Measurements from ENCODE around the gene IRF7. TPM values are rescaled to one million over a fixed set of nuclear protein-coding genes. Genes with fewer than 3 reads are reported as not detected.

Gene IRF7
- total RNA-seq, 4 donors from 2014 or later, result 33.7 to 40.9 (median 36.6) TPM

DNA sequence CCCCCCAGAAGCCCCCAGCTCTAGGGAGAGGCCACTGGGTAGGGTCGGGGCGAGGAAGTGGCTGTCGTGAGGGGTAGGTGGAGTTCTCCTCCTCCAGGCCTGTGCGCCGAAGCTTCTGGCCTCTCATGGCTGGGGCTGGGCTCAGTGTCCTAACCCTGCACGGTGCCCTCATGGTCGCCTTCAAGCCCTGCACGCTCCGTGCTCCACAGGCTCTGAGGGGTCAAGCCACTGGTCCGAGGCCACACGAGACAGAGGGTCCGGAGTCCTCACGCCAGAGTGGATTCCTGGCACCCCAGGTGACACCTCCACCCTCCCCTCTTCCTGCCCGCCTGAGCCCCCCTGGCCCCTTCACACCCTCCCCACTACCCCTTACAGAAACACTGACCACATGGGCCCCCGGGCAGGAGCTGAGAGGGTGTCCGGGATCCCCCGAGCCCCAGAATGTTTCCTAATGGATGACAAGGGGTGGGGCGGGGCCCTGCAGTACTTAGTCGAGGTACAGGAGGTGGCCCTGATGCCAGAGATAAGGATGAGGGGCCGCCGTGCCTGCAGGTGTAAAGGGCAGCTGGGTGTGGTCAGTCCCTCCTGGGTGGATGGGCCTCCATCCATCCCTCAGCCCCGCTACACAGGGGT lies 10.0 kb upstream of the IRF7 start:
- 84% methylated on average over 10 to 22 of the region's 22 CpGs for WGBS, 2 donors
- no peak for DNase-seq (ENCODE audit: low spot score in 2 of 2)
- H3K4me3 ChIP-seq (ENCODE audit: low read depth, poor library complexity, severe bottlenecking), result no peak overlapping the region
- no peak for TF ChIP-seq POLR2A (IDR thresholded peaks at IDR 0.05)
- TF ChIP-seq, protein P1, sequence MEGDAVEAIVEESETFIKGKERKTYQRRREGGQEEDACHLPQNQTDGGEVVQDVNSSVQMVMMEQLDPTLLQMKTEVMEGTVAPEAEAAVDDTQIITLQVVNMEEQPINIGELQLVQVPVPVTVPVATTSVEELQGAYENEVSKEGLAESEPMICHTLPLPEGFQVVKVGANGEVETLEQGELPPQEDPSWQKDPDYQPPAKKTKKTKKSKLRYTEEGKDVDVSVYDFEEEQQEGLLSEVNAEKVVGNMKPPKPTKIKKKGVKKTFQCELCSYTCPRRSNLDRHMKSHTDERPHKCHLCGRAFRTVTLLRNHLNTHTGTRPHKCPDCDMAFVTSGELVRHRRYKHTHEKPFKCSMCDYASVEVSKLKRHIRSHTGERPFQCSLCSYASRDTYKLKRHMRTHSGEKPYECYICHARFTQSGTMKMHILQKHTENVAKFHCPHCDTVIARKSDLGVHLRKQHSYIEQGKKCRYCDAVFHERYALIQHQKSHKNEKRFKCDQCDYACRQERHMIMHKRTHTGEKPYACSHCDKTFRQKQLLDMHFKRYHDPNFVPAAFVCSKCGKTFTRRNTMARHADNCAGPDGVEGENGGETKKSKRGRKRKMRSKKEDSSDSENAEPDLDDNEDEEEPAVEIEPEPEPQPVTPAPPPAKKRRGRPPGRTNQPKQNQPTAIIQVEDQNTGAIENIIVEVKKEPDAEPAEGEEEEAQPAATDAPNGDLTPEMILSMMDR (IDR thresholded peaks at IDR 0.05), result no peak
- intact Hi-C loops (cut with DNase I; ENCODE audit: low total_unique reads), result no loop called here

DNA sequence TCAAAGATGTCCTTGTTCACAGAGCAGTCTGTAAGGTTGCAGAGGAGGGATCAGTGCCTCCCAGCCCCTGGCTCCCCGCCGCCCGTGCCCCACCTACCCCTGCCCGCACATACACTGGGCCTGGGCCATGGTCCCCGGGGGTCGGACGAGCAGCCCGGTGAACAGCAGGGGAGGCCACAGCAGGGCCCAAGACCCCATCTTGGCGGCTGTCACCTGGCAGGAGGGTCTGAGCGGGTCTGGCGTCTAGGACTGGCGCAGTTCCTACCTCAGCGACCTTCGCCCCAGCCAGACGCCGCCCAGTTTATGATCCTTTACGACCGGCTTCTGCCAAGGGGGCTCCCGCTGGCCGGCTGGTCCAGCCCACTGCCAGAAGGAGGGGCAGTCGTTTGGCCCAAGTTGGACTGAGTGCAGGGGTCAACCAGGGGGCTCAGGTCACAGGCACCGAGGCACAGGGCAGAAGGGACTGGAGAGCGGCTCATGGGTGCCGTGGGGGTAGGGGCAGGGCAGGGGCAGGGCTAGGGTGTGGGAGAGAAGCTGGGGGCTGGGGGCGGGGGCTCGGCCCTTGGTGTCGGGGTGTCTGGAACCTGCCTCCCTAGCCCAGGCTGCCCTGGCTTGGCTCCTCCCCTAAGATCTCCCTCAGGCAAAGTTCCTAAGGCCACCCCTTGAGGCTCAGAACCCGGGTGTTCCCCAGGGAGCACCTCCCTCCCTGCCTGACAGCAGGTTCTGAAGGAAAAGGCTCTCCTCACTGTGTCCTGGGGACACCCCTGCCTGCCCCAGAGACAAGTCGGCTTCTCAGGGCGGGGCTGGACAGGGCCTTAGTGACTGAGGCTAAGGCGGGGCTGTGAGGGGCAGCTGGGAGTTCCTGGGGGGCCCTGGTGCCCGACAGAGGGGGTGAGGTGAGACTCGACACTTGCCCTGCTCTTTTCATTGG lies 9.2 kb upstream of the IRF7 start, which contains the start of gene CDHR5:
Gene CDHR5 (minus strand): TSS at position 251 of the 931 bp plus-strand sequence. CDS start 53 bp downstream, at position 198.
- 73 to 75% methylated on average over 27 to 30 of the region's 33 CpGs for WGBS, 2 donors
- H3K4me3 ChIP-seq (ENCODE audit: low read depth, poor library complexity, severe bottlenecking), result no peak within 1 kb of the TSS
- no peak for DNase-seq (ENCODE audit: low spot score in 2 of 2)
- intact Hi-C loops (cut with DNase I; ENCODE audit: low total_unique reads), result no loop called here
- TF ChIP-seq, protein P1 (IDR thresholded peaks at IDR 0.05), result no peak
- TF ChIP-seq POLR2A (IDR thresholded peaks at IDR 0.05), result no peak

DNA sequence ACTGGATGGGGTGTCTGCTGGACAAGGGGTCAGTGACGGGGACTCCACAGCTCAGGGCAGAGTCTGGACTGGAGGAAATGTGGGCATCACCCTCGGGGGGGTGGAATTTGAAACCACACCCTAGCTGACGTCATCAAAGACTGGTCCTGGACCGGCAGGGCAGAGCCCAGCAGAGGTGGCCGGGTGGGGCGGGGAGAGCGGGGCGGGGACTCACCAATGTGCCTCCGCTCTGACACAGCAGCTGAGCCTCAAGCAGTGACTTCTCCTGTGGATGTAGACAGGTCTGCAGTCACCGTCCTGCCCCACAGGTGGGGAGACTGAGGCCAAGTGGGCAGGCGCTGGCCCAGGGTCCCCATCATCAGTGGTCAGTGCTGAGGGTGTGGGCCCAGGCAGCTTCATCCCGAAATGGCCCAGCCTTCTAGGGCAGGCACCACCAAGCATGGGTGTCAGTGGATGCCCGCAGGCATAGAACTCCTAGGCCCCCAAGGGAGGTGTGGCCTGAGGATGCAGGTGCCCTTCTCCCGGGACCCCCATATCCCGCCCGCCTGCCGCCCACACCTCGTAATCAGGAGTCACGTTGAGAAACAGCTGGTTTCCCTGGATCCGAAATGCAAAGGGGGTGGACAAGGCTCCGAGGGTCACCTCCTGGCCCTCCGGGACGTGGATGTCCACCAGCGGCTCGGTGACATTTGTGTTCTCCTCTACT lies 8.4 kb upstream of the IRF7 start:
- no peak overlapping the region for H3K4me3 ChIP-seq (ENCODE audit: low read depth, poor library complexity, severe bottlenecking)
- TF ChIP-seq, protein P1 (IDR thresholded peaks at IDR 0.05), result no peak
- TF ChIP-seq POLR2A (IDR thresholded peaks at IDR 0.05), result no peak
- intact Hi-C loops (cut with DNase I; ENCODE audit: low total_unique reads), result no loop called here
- 74 to 75% methylated on average over 18 to 19 of the region's 25 CpGs for WGBS, 2 donors
- peak in 1 of 2 donors; percentile 84 for DNase-seq (ENCODE audit: low spot score in 2 of 2)

DNA sequence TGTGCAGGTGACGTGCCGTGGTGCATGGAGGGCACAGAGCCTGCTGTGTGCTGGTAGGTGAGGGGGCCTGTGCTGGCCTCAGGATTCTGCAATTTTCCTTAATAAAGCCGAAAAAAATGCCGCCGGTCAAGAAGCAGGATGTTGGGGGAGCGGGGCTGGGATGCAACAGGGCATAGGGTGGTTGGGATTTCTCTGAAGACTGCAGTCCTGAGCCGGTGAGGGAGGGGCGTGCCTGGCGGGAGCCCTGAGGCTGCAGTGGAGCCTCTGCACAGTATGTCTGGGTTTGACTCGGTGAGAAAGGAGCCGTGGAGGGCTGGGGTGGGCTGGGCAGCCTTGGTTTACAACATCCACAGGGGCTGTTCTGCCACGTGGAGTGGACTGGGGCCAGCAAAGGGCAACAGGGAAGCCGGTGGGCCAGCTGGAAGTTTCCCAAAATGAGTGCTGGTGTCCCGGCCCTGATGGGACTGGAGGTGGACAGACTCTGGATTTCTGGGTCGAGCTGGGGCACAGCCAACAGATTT lies 7.7 kb upstream of the IRF7 start:
- intact Hi-C loops (cut with DNase I; ENCODE audit: low total_unique reads), result no loop called here
- DNase-seq (ENCODE audit: low spot score in 2 of 2), result no peak
- H3K4me3 ChIP-seq (ENCODE audit: low read depth, poor library complexity, severe bottlenecking), result no peak overlapping the region
- TF ChIP-seq, protein P1 (IDR thresholded peaks at IDR 0.05), result no peak
- TF ChIP-seq POLR2A (IDR thresholded peaks at IDR 0.05), result no peak
- 80% methylated on average over 15 of the region's 15 CpGs for WGBS, 2 donors

DNA sequence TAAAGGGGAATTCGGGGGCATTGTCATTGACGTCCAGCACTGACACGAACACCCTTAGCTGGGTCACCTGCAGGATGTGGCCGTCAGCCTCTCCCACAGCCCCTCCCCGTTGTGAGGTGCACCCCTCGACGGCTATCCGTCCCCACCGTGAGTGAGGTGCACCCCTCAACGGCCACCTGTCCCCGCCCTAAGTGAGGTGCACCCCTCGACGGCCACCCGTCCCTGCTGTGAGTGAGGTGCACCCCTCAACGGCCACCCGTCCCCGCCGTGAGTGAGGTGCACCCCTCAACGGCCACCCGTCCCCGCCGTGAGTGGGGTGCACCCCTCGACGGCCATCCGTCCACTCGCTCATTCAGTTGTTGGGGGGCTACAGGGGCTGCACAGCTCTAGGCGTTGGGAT lies 6.1 kb upstream of the IRF7 start:
- no peak for DNase-seq (ENCODE audit: low spot score in 2 of 2)
- intact Hi-C loops (cut with DNase I; ENCODE audit: low total_unique reads), result no loop called here
- no peak overlapping the region for H3K4me3 ChIP-seq (ENCODE audit: low read depth, poor library complexity, severe bottlenecking)
- 86 to 89% methylated on average over 27 of the region's 27 CpGs for WGBS, 2 donors
- TF ChIP-seq, protein P1 (IDR thresholded peaks at IDR 0.05), result no peak
- TF ChIP-seq POLR2A (IDR thresholded peaks at IDR 0.05), result no peak

All from lower leg skin (tissue), 4 donors.